H9 (cell line): ENCODE results near the gene CDH13. TPM values are rescaled to one million over a fixed set of nuclear protein-coding genes. Genes with fewer than 3 reads are reported as not detected.

ENCODE experiments used
- DNase-seq: peaks from one replicate; pipeline ENCODE4 v3.0.0-alpha.2; 2017
- H2AFZ ChIP-seq: one replicate; pipeline ENCODE4 v1.6.1; 2013; ENCODE audit warnings: mild to moderate bottlenecking, low read length, control low read depth, moderate library complexity
- H2AK5ac ChIP-seq: 2 replicates; pipeline ENCODE4 v1.6.1; 2013; ENCODE audit warnings: low read length, control low read depth, mixed read lengths; ENCODE audit not compliant: insufficient read length
- H2BK120ac ChIP-seq: one replicate; pipeline ENCODE4 v1.6.1; 2013; ENCODE audit warnings: low read depth, mild to moderate bottlenecking, low read length, control low read depth, inconsistent platforms; ENCODE audit not compliant: poor library complexity, severe bottlenecking
- H2BK12ac ChIP-seq: 2 replicates; pipeline ENCODE4 v1.6.1; 2013; ENCODE audit warnings: low read length, control low read depth, mixed read lengths, low read depth; ENCODE audit not compliant: insufficient read length
- H2BK15ac ChIP-seq: 2 replicates; pipeline ENCODE4 v1.6.1; 2013; ENCODE audit warnings: low read depth, low read length, control low read depth
- H2BK20ac ChIP-seq: one replicate; pipeline ENCODE4 v1.6.1; 2013; ENCODE audit warnings: low read depth, mild to moderate bottlenecking, low read length, control low read depth, inconsistent platforms; ENCODE audit not compliant: poor library complexity, severe bottlenecking
- H2BK5ac ChIP-seq: 2 replicates; pipeline ENCODE4 v1.6.1; 2013; ENCODE audit warnings: low read length, control low read depth, mixed read lengths; ENCODE audit not compliant: insufficient read length
- H3K14ac ChIP-seq: 2 replicates; pipeline ENCODE4 v1.6.1; 2013; ENCODE audit warnings: low read length, control low read depth; ENCODE audit not compliant: insufficient read depth
- H3K18ac ChIP-seq: 2 replicates; pipeline ENCODE4 v1.6.1; 2013; ENCODE audit warnings: low read depth, mild to moderate bottlenecking, mixed read lengths, low read length, control low read depth; ENCODE audit not compliant: insufficient read length
- H3K23ac ChIP-seq: 2 replicates; pipeline ENCODE4 v1.6.1; 2013; ENCODE audit warnings: low read length, control low read depth, mixed read lengths, low read depth; ENCODE audit not compliant: insufficient read length
- H3K23me2 ChIP-seq: 2 replicates; pipeline ENCODE4 v1.6.1; 2013; ENCODE audit warnings: low read depth, mild to moderate bottlenecking, mixed read lengths, low read length, control low read depth; ENCODE audit not compliant: insufficient read length, poor library complexity, severe bottlenecking
- H3K27ac ChIP-seq: 2 replicates; pipeline ENCODE4 v1.5.1; 2013; ENCODE audit warnings: low read length, control low read depth, mixed read lengths, low read depth; ENCODE audit not compliant: insufficient read length
- H3K27me3 ChIP-seq: 2 replicates; pipeline ENCODE4 v1.6.1; 2013; ENCODE audit warnings: low read length, control low read depth, inconsistent platforms; ENCODE audit not compliant: insufficient read depth
- H3K4ac ChIP-seq: 2 replicates; pipeline ENCODE4 v1.6.1; 2013; ENCODE audit warnings: low read depth, mild to moderate bottlenecking, control low read depth, inconsistent platforms, low read length, moderate library complexity
- H3K4me1 ChIP-seq: 2 replicates; pipeline ENCODE4 v1.6.1; 2013; ENCODE audit warnings: low read length, control low read depth, inconsistent platforms; ENCODE audit not compliant: insufficient read depth
- H3K4me2 ChIP-seq: 2 replicates; pipeline ENCODE4 v1.6.1; 2013; ENCODE audit warnings: low read length, control low read depth, mixed read lengths; ENCODE audit not compliant: insufficient read length, insufficient read depth
- H3K56ac ChIP-seq: 2 replicates; pipeline ENCODE4 v1.6.1; 2013; ENCODE audit warnings: low read depth, mild to moderate bottlenecking, mixed read lengths, low read length, control low read depth; ENCODE audit not compliant: insufficient read length
- H3K79me1 ChIP-seq: 2 replicates; pipeline ENCODE4 v1.6.1; 2013; ENCODE audit warnings: low read depth, mild to moderate bottlenecking, moderate library complexity, low read length, control low read depth, inconsistent platforms; ENCODE audit not compliant: insufficient read depth, poor library complexity, severe bottlenecking
- H3K79me2 ChIP-seq: 2 replicates; pipeline ENCODE4 v1.6.1; 2013; ENCODE audit warnings: low read length, control low read depth, inconsistent platforms; ENCODE audit not compliant: insufficient read depth
- H3K9ac ChIP-seq: 2 replicates; pipeline ENCODE4 v1.6.1; 2013; ENCODE audit warnings: low read length, control low read depth, mixed read lengths; ENCODE audit not compliant: insufficient read length; ENCODE audit errors: extremely low read depth
- H3K9me3 ChIP-seq: one replicate; pipeline ENCODE4 v1.6.1; 2013; ENCODE audit warnings: low read depth, low read length, inconsistent platforms; ENCODE audit not compliant: control insufficient read depth
- H3T11ph ChIP-seq: one replicate; pipeline ENCODE4 v1.6.1; 2013; ENCODE audit warnings: mild to moderate bottlenecking, low read length, control low read depth, inconsistent platforms
- H4K20me1 ChIP-seq: one replicate; pipeline ENCODE4 v1.6.1; 2013; ENCODE audit not compliant: control insufficient read depth, insufficient read length, insufficient read depth
- H4K5ac ChIP-seq: 2 replicates; pipeline ENCODE4 v1.6.1; 2013; ENCODE audit warnings: low read depth, mild to moderate bottlenecking, mixed read lengths, low read length, control low read depth; ENCODE audit not compliant: insufficient read length
- H4K8ac ChIP-seq: replicated peaks from 2 replicates; pipeline ENCODE4 v1.6.1; 2013; ENCODE audit warnings: low read length, control low read depth, mixed read lengths, low read depth; ENCODE audit not compliant: insufficient read length
- H4K91ac ChIP-seq: 2 replicates; pipeline ENCODE4 v1.6.1; 2013; ENCODE audit warnings: low read depth, mild to moderate bottlenecking, moderate library complexity, mixed read lengths, low read length, control low read depth; ENCODE audit not compliant: insufficient read length
- H3K27ac Mint-ChIP-seq, 3 experiments: 2 replicates in 2 of 3; 3 replicates in 1 of 3; pipeline ENCODE4 v1.8.0; 2020 to 2021; ENCODE audit warnings: mixed read lengths in 3 of 3, mild to moderate bottlenecking in 1 of 3, moderate library complexity in 1 of 3
- H3K27me3 Mint-ChIP-seq: 2 replicates; pipeline ENCODE4 v1.8.0; 2021; ENCODE audit warnings: low read depth, mild to moderate bottlenecking, moderate library complexity, mixed read lengths
- H3K36me3 Mint-ChIP-seq, 3 experiments: 2 replicates in 2 of 3; 3 replicates in 1 of 3; pipeline ENCODE4 v1.8.0; 2020 to 2021; ENCODE audit warnings: low read depth in 3 of 3, mixed read lengths in 3 of 3; ENCODE audit not compliant: insufficient read depth in 1 of 3
- H3K4me1 Mint-ChIP-seq, 2 experiments: 2 replicates each; pipeline ENCODE4 v1.8.0; 2020; ENCODE audit warnings: mixed read lengths in 2 of 2
- H3K4me3 Mint-ChIP-seq, 2 experiments: 2 replicates in 1 of 2; 3 replicates in 1 of 2; pipeline ENCODE4 v1.8.0; 2020 to 2021; ENCODE audit warnings: mild to moderate bottlenecking in 2 of 2, mixed read lengths in 2 of 2, moderate library complexity in 1 of 2
- H3K9me3 Mint-ChIP-seq, 2 experiments: 2 replicates in 1 of 2; 3 replicates in 1 of 2; pipeline ENCODE4 v1.8.0; 2020; ENCODE audit warnings: mild to moderate bottlenecking in 2 of 2, mixed read lengths in 2 of 2, moderate library complexity in 1 of 2
- WGBS: extraction: QIAGEN DNeasy Blood & Tissue Kit; methylation state at CpG from one replicate; pipeline ENCODE4 v1.1.7; 2013; ENCODE audit warnings: missing lambda C conversion rate, low lambda C conversion rate, mixed read lengths; ENCODE audit not compliant: insufficient read length; ENCODE audit errors: extremely low coverage; 5-methylcytosine and 5-hydroxymethylcytosine counted together
- total RNA-seq: library from RNA; stranded (reverse); gene quantifications from 2 replicates; pipeline ENCODE4 v1.2.1, GENCODE V29; 2021
- TF ChIP-seq, protein P1 (sequence below): fragments of 200-600 bp; sonication (generic); conservative IDR thresholded peaks from 3 replicates; pipeline ENCODE4 v1.8.0; 2021; ENCODE audit warnings: antibody characterized with exemption, mild to moderate bottlenecking

CDH13 gene
- total RNA-seq, 1 experiment from 2014 or later: 1.5 TPM

DNA sequence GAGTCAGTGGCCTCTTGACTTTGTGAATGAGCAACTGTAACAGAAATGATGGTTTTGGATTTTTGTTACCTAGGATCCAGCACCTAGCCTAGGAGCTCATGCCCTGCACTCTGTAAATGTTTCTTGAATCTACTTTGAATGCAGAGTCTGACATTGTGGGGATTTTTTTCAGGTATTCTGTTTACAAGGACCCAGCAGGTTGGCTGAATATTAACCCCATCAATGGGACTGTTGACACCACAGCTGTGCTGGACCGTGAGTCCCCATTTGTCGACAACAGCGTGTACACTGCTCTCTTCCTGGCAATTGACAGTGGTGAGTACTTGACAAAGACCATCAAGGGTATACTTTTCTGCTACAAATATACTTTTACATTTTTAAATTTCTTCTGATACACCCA lies 1121.2 kb downstream of the CDH13 start:
- no peak overlapping the region for H2BK15ac ChIP-seq
- no peak overlapping the region for H3K4me2 ChIP-seq
- no peak for DNase-seq
- H3K27ac ChIP-seq: no peak overlapping the region
- no peak overlapping the region for H3K9ac ChIP-seq
- no peak overlapping the region for H3T11ph ChIP-seq
- Mint-ChIP-seq H3K36me3 (no peaks in the 10 kb centered on the region; a peak in 2 of 7 replicates), H3K4me1 (no peaks in the 10 kb centered on the region), H3K27me3 (peaks cover 4% of the 10 kb centered on the region), H3K27ac (no peak overlapping the region), H3K9me3 (peaks cover 3 to 4% of the 10 kb centered on the region in 2 experiments; a peak in 3 of 5 replicates), H3K4me3 (no peak overlapping the region)
- no peak overlapping the region for H2AK5ac ChIP-seq
- no peak overlapping the region for H3K56ac ChIP-seq
- H3K79me1 ChIP-seq: no peaks in the 10 kb centered on the region
- H3K14ac ChIP-seq: no peak overlapping the region
- H3K4ac ChIP-seq: no peak overlapping the region
- no peak overlapping the region for H4K8ac ChIP-seq
- no peaks in the 10 kb centered on the region for H3K9me3 ChIP-seq
- H3K27me3 ChIP-seq: no peaks in the 10 kb centered on the region
- no peak overlapping the region for H2BK5ac ChIP-seq
- no peak overlapping the region for H3K23ac ChIP-seq
- H4K20me1 ChIP-seq: no peaks in the 10 kb centered on the region
- H2BK20ac ChIP-seq: no peak overlapping the region
- TF ChIP-seq, protein P1, sequence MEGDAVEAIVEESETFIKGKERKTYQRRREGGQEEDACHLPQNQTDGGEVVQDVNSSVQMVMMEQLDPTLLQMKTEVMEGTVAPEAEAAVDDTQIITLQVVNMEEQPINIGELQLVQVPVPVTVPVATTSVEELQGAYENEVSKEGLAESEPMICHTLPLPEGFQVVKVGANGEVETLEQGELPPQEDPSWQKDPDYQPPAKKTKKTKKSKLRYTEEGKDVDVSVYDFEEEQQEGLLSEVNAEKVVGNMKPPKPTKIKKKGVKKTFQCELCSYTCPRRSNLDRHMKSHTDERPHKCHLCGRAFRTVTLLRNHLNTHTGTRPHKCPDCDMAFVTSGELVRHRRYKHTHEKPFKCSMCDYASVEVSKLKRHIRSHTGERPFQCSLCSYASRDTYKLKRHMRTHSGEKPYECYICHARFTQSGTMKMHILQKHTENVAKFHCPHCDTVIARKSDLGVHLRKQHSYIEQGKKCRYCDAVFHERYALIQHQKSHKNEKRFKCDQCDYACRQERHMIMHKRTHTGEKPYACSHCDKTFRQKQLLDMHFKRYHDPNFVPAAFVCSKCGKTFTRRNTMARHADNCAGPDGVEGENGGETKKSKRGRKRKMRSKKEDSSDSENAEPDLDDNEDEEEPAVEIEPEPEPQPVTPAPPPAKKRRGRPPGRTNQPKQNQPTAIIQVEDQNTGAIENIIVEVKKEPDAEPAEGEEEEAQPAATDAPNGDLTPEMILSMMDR: no peak
- H4K91ac ChIP-seq: no peak overlapping the region
- H3K79me2 ChIP-seq: no peaks in the 10 kb centered on the region
- no peak overlapping the region for H4K5ac ChIP-seq
- no peaks in the 10 kb centered on the region for H3K23me2 ChIP-seq
- H3K4me1 ChIP-seq: no peaks in the 10 kb centered on the region
- H2BK12ac ChIP-seq: no peak overlapping the region
- no CpG with 5 or more reads among the region's 3 CpGs for WGBS
- no peak overlapping the region for H2AFZ ChIP-seq
- no peak overlapping the region for H2BK120ac ChIP-seq
- no peak overlapping the region for H3K18ac ChIP-seq
